HL-60 (cell line): ENCODE results near the gene CAB39L.

Source experiments
- DNase-seq, 2 experiments: peaks; one replicate each; pipeline ENCODE4 v3.0.0-alpha.2; 2010 to 2020; ENCODE audit warnings: low read depth in 1 of 2, low spot score in 1 of 2
- H3K27ac ChIP-seq: fragments of 250-450 bp; sonication (Bioruptor Pico); replicated peaks from 2 replicates; pipeline ENCODE4 v1.5.1; 2020; ENCODE audit warnings: mild to moderate bottlenecking, moderate library complexity
- H3K27me3 ChIP-seq: fragments of 250-450 bp; sonication (Bioruptor Pico); 2 replicates; pipeline ENCODE4 v1.5.1; 2021; ENCODE audit warnings: mild to moderate bottlenecking, moderate library complexity; ENCODE audit not compliant: insufficient read depth, poor library complexity, severe bottlenecking
- H3K4me3 ChIP-seq: replicated peaks from 2 replicates; pipeline ENCODE4 v1.5.1; 2011; ENCODE audit warnings: mild to moderate bottlenecking, control low read depth, low read length; ENCODE audit not compliant: insufficient read depth
- CTCF ChIP-seq: IDR thresholded peaks from one replicate; pipeline ENCODE4 v1.5.1; 2011; ENCODE audit warnings: low read length, control low read depth, inconsistent platforms; ENCODE audit not compliant: insufficient read depth
- GABPA ChIP-seq: IDR thresholded peaks from 2 replicates; pipeline ENCODE4 v1.6.1; 2012; ENCODE audit warnings: low read depth
- POLR2AphosphoS5 ChIP-seq: IDR thresholded peaks from 2 replicates; pipeline ENCODE4 v1.6.1; 2012; ENCODE audit warnings: low read depth
- REST ChIP-seq: IDR thresholded peaks from 2 replicates; pipeline ENCODE4 v1.6.1; 2012; ENCODE audit warnings: low read depth; ENCODE audit not compliant: insufficient replicate concordance
- SPI1 ChIP-seq: IDR thresholded peaks from 2 replicates; pipeline ENCODE4 v1.6.1; 2012; ENCODE audit warnings: low read depth, mild to moderate bottlenecking, borderline replicate concordance

The CAB39L gene

GRCh38 chr13:49304763-49305700 is 138.8 kb downstream of the CAB39L start:
- DNase-seq = no peak
- no peak for TF ChIP-seq REST
- TF ChIP-seq POLR2AphosphoS5 = no peak
- no peak overlapping the region for H3K27ac ChIP-seq
- H3K27me3 ChIP-seq = no peaks in the 10 kb centered on the region
- H3K4me3 ChIP-seq = no peak overlapping the region

- Histone ChIP-seq H3K4me3 (no peak overlapping the region), H3K27ac (no peak overlapping the region), H3K27me3 (no peaks in the 10 kb centered on the region)
- TF ChIP-seq REST = no peak
- TF ChIP-seq CTCF = no peak
- TF ChIP-seq POLR2AphosphoS5 = no peak
- TF ChIP-seq GABPA = no peak
- no peak for TF ChIP-seq SPI1
- DNase-seq = no peak
Observed at GRCh38 chr13:49304356-49304755, 139.5 kb downstream of the CAB39L start.

GRCh38 chr13:49303533-49304252 is 140.2 kb downstream of the CAB39L start:
- DNase-seq = no peak
- TF ChIP-seq GABPA (no peak), REST (no peak), CTCF (no peak), POLR2AphosphoS5 (no peak), SPI1 (no peak)

More at GRCh38 chr13:49303533-49304252, 140.2 kb downstream of the CAB39L start:
- Histone ChIP-seq H3K27ac (no peak overlapping the region), H3K4me3 (no peak overlapping the region), H3K27me3 (no peaks in the 10 kb centered on the region)
